A549 (cell line): ENCODE data around the gene NPR3. TPM values are rescaled to one million over a fixed set of nuclear protein-coding genes. Genes with fewer than 3 reads are reported as not detected.

Experiments
- ATAC-seq, 2 experiments: fragments of 200-7000 bp in 1 of 2; fragments of >200 bp in 1 of 2; cut with Nextera tagmentation in 1 of 2; cut with Tn5 transposase in 1 of 2; 3 replicates each; pipeline versions ENCODE4 v1.8.0 to v1.9.1; 2018 to 2020; ENCODE audit warnings: mild to moderate bottlenecking in 1 of 2, moderate library complexity in 1 of 2
- CTCF ChIA-PET: fragments of 300-600 bp; sonication (Branson Sonifier 250); formaldehyde crosslinking; extraction: SDS; loops from one replicate; lab custom pipeline; 2021; ENCODE audit warnings: antibody characterized with exemption, inconsistent platforms; lab: Yijun Ruan, JAX
- POLR2A ChIA-PET: fragments of 350-600 bp; formaldehyde crosslinking; extraction: SDS; loops from one replicate; lab custom pipeline; 2021; ENCODE audit warnings: antibody characterized with exemption, inconsistent platforms; lab: Yijun Ruan, JAX
- DNase-seq, 2 experiments: peaks; one replicate each; pipeline versions ENCODE4 v3.0.0 to v3.0.0-alpha.2; 2011 to 2016; ENCODE audit warnings: low read depth in 1 of 2, low spot score in 1 of 2
- FAIRE-seq: peaks from 2 replicates; lab custom pipeline; 2011; peaks lifted over from hg19 to GRCh38; lab: Jason Lieb, UNC
- H3K27ac ChIP-seq, 2 experiments: fragments of >200 bp; sonication (Bioruptor Twin); formaldehyde crosslinking; 3 replicates each; pipeline ENCODE4 v1.5.1; 2016 to 2017
- H3K4me1 ChIP-seq: fragments of >200 bp; sonication (Bioruptor Twin); formaldehyde crosslinking; 3 replicates; pipeline ENCODE4 v1.6.1; 2016
- H3K4me2 ChIP-seq: fragments of >200 bp; sonication (Bioruptor Twin); formaldehyde crosslinking; 3 replicates; pipeline ENCODE4 v1.6.1; 2016
- H3K4me3 ChIP-seq: fragments of >200 bp; sonication (Bioruptor Twin); formaldehyde crosslinking; 3 replicates; pipeline ENCODE4 v1.5.1; 2016
- H3K9me3 ChIP-seq: fragments of >200 bp; sonication (Bioruptor Twin); formaldehyde crosslinking; 3 replicates; pipeline ENCODE4 v1.6.1; 2016
- BHLHE40 ChIP-seq: IDR thresholded peaks from 2 replicates; pipeline ENCODE4 v1.6.1; 2012; ENCODE audit warnings: low read depth, low read length, inconsistent platforms
- CBX2 ChIP-seq: fragments of 200-600 bp; sonication (generic); IDR thresholded peaks from 2 replicates; pipeline ENCODE4 v1.6.1; 2016; ENCODE audit warnings: low read depth, mild to moderate bottlenecking, borderline replicate concordance
- CBX8 ChIP-seq: fragments of 200-600 bp; sonication (generic); IDR thresholded peaks from 2 replicates; pipeline ENCODE4 v1.6.1; 2016
- CHD2 ChIP-seq: fragments of 150-350 bp; IDR thresholded peaks from 2 replicates; pipeline ENCODE4 v1.6.1; 2014; ENCODE audit warnings: low read length; ENCODE audit not compliant: partially characterized antibody
- EHMT2 ChIP-seq: fragments of 200-600 bp; sonication (generic); IDR thresholded peaks from 2 replicates; pipeline ENCODE4 v1.6.1; 2016; ENCODE audit warnings: antibody characterized with exemption, low read depth, mild to moderate bottlenecking, moderate library complexity
- ESRRA ChIP-seq: fragments of 150-350 bp; IDR thresholded peaks from 2 replicates; pipeline ENCODE4 v1.6.1; 2014; ENCODE audit warnings: mild to moderate bottlenecking, low read length, borderline replicate concordance
- FOSB ChIP-seq: fragments of 250-450 bp; sonication (Bioruptor Pico); IDR thresholded peaks from 2 replicates; pipeline ENCODE4 v1.5.0; 2020; ENCODE audit warnings: mild to moderate bottlenecking, moderate library complexity
- FOSL2 ChIP-seq, 2 experiments: fragments of 450-650 bp in 1 of 2; fragments of >200 bp in 1 of 2; sonication (Bioruptor Twin) in 1 of 2; formaldehyde crosslinking; IDR thresholded peaks; 2 replicates each; pipeline versions ENCODE4 v1.5.0 to v1.6.1; 2016 to 2020; ENCODE audit warnings: mild to moderate bottlenecking in 1 of 2, moderate library complexity in 1 of 2
- HES2 ChIP-seq: fragments of >200 bp; sonication (Bioruptor Twin); formaldehyde crosslinking; IDR thresholded peaks from 2 replicates; pipeline ENCODE4 v1.6.1; 2016
- HEYL ChIP-seq: fragments of 250-450 bp; sonication (Bioruptor Pico); IDR thresholded peaks from 2 replicates; pipeline ENCODE4 v1.8.0; 2021; ENCODE audit warnings: mild to moderate bottlenecking, moderate library complexity
- HOXA7 ChIP-seq: fragments of 250-450 bp; sonication (Bioruptor Pico); IDR thresholded peaks from 2 replicates; pipeline ENCODE4 v1.5.0; 2020; ENCODE audit warnings: mild to moderate bottlenecking, moderate library complexity
- HOXB13 ChIP-seq: fragments of 250-450 bp; sonication (Bioruptor Pico); IDR thresholded peaks from 2 replicates; pipeline ENCODE4 v1.5.0; 2020; ENCODE audit warnings: low read depth, mild to moderate bottlenecking, moderate library complexity
- JUNB ChIP-seq: fragments of >200 bp; sonication (Bioruptor Twin); formaldehyde crosslinking; IDR thresholded peaks from 2 replicates; pipeline ENCODE4 v1.6.1; 2016
- POLR2A ChIP-seq: IDR thresholded peaks from 2 replicates; pipeline ENCODE4 v1.6.1; 2012; ENCODE audit warnings: mild to moderate bottlenecking, low read length
- POLR2AphosphoS2 ChIP-seq: conservative IDR thresholded peaks from 2 replicates; pipeline ENCODE4 v1.6.1; 2012; ENCODE audit warnings: low read length, improper control_type of control experiment, inconsistent platforms
- RAD21 ChIP-seq, 2 experiments: fragments of >200 bp in 1 of 2; sonication (Bioruptor Twin) in 1 of 2; formaldehyde crosslinking in 1 of 2; IDR thresholded peaks in 1 of 2; conservative IDR thresholded peaks in 1 of 2; 2 replicates in 1 of 2; 3 replicates in 1 of 2; pipeline ENCODE4 v1.6.1; 2012 to 2018; ENCODE audit warnings: inconsistent platforms in 1 of 2
- RFX5 ChIP-seq: fragments of 450-650 bp; IDR thresholded peaks from 2 replicates; pipeline ENCODE4 v1.7.1; 2014; ENCODE audit warnings: antibody characterized with exemption, mild to moderate bottlenecking, moderate library complexity
- SREBF2 ChIP-seq: fragments of 450-650 bp; IDR thresholded peaks from 2 replicates; pipeline ENCODE4 v1.6.1; 2014; ENCODE audit warnings: mild to moderate bottlenecking, moderate library complexity
- TFCP2L1 ChIP-seq: fragments of 250-450 bp; sonication (Bioruptor Pico); IDR thresholded peaks from 2 replicates; pipeline ENCODE4 v1.5.0; 2021; ENCODE audit warnings: mild to moderate bottlenecking
- ZC3H11A ChIP-seq: fragments of 450-650 bp; IDR thresholded peaks from 2 replicates; pipeline ENCODE4 v1.6.1; 2014; ENCODE audit warnings: antibody characterized with exemption, mild to moderate bottlenecking
- ZNF302 ChIP-seq: fragments of 250-450 bp; sonication (Bioruptor Pico); IDR thresholded peaks from 2 replicates; pipeline ENCODE4 v1.9.0; 2021; ENCODE audit warnings: inconsistent platforms, mild to moderate bottlenecking, moderate library complexity
- WGBS: methylation state at CpG from one replicate; pipeline ENCODE4 v1.1.6; 2017; ENCODE audit errors: missing lambda C conversion rate; 5-methylcytosine and 5-hydroxymethylcytosine counted together
- polyA plus RNA-seq, 4 experiments: library from polyadenylated mRNA; depleted of rRNA in 3 of 4; stranded (reverse); fragments of >200 nt; fragmentation: RNase III in 1 of 4; extraction: RNeasy Plus Mini Kit Qiagen cat#74134 plus additional on column Dnase treatment in 1 of 4; gene quantifications; 2 replicates in 3 of 4; 3 replicates in 1 of 4; pipeline ENCODE4 v1.2.3, GENCODE V29; 2011 to 2017
- TF ChIP-seq, protein P1 (sequence below): IDR thresholded peaks from 2 replicates; pipeline ENCODE4 v1.6.1; 2012
- TF ChIP-seq, protein P2 (sequence below): fragments of 200-600 bp; sonication (generic); IDR thresholded peaks from 2 replicates; pipeline ENCODE4 v1.6.1; 2016; ENCODE audit warnings: antibody characterized with exemption, mild to moderate bottlenecking, moderate library complexity
- TF ChIP-seq, protein P3 (sequence below): fragments of 250-450 bp; sonication (Bioruptor Pico); IDR thresholded peaks from 2 replicates; pipeline ENCODE4 v1.5.0; 2020; ENCODE audit warnings: low read depth, mild to moderate bottlenecking, moderate library complexity

NPR3 gene
- polyA plus RNA-seq, 2 of the 4 experiments (the other 2 are of a cell fraction), result 16.4 to 18.6 TPM

DNA sequence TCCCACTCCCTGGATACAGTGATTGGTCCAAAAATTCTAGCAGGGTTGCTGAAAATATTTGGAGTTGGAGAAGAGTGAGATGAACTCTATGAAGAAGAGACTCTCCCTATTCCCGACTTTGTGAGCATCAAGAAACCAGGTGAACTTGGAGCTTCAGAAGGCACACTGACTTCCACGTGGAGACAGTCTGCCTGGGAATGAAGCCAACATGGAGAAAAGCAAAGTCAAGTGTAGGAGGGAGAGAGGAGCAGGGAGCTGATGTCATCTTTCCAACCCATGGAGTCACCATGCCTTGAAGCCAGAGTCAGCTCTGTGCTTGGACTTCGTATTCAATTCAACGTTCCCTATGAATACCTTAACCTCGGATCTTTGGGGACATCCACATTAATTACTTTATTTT, 125.1 kb downstream of the NPR3 start:
- POLR2A ChIA-PET, result no interaction called here

GRCh38 chr5:32837211-32837610, 126.1 kb downstream of the NPR3 start:
- H3K4me1 ChIP-seq, result 0 out of 3 replicates have a peak, but pooled peaks cover under 1% of the 10 kb centered on the region
- peak in 1 of 2 experiments; percentile 16 for DNase-seq
- no peak for TF ChIP-seq ZNF302 (CRISPR knock-in tag)
- no peak for TF ChIP-seq TFCP2L1 (CRISPR knock-in tag)
- TF ChIP-seq CBX2, result no peak
- no peak for TF ChIP-seq SREBF2
- TF ChIP-seq RFX5, result no peak
- TF ChIP-seq, protein P1, sequence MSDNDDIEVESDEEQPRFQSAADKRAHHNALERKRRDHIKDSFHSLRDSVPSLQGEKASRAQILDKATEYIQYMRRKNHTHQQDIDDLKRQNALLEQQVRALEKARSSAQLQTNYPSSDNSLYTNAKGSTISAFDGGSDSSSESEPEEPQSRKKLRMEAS, result no peak
- no peak for TF ChIP-seq FOSL2 (IDR thresholded peaks at IDR 0.05)
- TF ChIP-seq FOSL2 (CRISPR knock-in tag; IDR thresholded peaks at IDR 0.05), result no peak
- no peak for TF ChIP-seq JUNB
- TF ChIP-seq, all 56 proteins: peak for 0
- Histone ChIP-seq H3K4me2 (no peak overlapping the region), H3K9me3 (no peaks in the 10 kb centered on the region), H3K4me3 (no peak overlapping the region), H3K27ac (no peak overlapping the region)
- ATAC-seq, result no peak
- POLR2A ChIA-PET, result no interaction called here
- no peak for FAIRE-seq
- WGBS, result 53% methylated on average over 4 of the region's 4 CpGs
- CTCF ChIA-PET, result interaction anchor here (1.0 to 3.8 kb wide), 3 partner anchors 9 to 15 kb away, joined by 3 to 16 read pairs (median 3); no protein-coding TSS in a partner anchor

More for the DNA sequence above, 125.1 kb downstream of the NPR3 start:
- ATAC-seq (no peak), FAIRE-seq (no peak), DNase-seq (peak in 1 of 2 experiments; percentile 12)
- Histone ChIP-seq H3K9me3 (no peaks in the 10 kb centered on the region), H3K4me3 (no peak overlapping the region), H3K4me1 (peaks cover 10% of the 10 kb centered on the region; the same call in 2 of the 3 replicates), H3K27ac (no peak overlapping the region), H3K4me2 (no peak overlapping the region)
- CTCF ChIA-PET, result no interaction called here
- WGBS, result 55% methylated on average over 5 of the region's 5 CpGs
- TF ChIP-seq BHLHE40, result no peak
- TF ChIP-seq EHMT2, result no peak
- no peak for TF ChIP-seq TFCP2L1 (CRISPR knock-in tag)
- TF ChIP-seq, protein P2, sequence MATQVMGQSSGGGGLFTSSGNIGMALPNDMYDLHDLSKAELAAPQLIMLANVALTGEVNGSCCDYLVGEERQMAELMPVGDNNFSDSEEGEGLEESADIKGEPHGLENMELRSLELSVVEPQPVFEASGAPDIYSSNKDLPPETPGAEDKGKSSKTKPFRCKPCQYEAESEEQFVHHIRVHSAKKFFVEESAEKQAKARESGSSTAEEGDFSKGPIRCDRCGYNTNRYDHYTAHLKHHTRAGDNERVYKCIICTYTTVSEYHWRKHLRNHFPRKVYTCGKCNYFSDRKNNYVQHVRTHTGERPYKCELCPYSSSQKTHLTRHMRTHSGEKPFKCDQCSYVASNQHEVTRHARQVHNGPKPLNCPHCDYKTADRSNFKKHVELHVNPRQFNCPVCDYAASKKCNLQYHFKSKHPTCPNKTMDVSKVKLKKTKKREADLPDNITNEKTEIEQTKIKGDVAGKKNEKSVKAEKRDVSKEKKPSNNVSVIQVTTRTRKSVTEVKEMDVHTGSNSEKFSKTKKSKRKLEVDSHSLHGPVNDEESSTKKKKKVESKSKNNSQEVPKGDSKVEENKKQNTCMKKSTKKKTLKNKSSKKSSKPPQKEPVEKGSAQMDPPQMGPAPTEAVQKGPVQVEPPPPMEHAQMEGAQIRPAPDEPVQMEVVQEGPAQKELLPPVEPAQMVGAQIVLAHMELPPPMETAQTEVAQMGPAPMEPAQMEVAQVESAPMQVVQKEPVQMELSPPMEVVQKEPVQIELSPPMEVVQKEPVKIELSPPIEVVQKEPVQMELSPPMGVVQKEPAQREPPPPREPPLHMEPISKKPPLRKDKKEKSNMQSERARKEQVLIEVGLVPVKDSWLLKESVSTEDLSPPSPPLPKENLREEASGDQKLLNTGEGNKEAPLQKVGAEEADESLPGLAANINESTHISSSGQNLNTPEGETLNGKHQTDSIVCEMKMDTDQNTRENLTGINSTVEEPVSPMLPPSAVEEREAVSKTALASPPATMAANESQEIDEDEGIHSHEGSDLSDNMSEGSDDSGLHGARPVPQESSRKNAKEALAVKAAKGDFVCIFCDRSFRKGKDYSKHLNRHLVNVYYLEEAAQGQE, result no peak
- TF ChIP-seq POLR2A, result no peak
- no peak for TF ChIP-seq HOXA7 (CRISPR knock-in tag)
- no peak for TF ChIP-seq FOSB (CRISPR knock-in tag)
- TF ChIP-seq CHD2, result no peak
- no peak for TF ChIP-seq POLR2AphosphoS2
- TF ChIP-seq ESRRA, result no peak
- TF ChIP-seq ZNF302 (CRISPR knock-in tag), result no peak
- no peak for TF ChIP-seq CBX2

- Histone ChIP-seq H3K4me2 (no peak overlapping the region), H3K4me1 (no peaks in the 10 kb centered on the region), H3K27ac (no peak overlapping the region), H3K4me3 (no peak overlapping the region), H3K9me3 (no peaks in the 10 kb centered on the region)
- ATAC-seq (no peak), DNase-seq (no peak), FAIRE-seq (no peak)
- WGBS, result 93% methylated on average over 2 of the region's 2 CpGs
- TF ChIP-seq HOXB13 (CRISPR knock-in tag), result no peak
- no peak for TF ChIP-seq JUNB
- TF ChIP-seq, protein P3, sequence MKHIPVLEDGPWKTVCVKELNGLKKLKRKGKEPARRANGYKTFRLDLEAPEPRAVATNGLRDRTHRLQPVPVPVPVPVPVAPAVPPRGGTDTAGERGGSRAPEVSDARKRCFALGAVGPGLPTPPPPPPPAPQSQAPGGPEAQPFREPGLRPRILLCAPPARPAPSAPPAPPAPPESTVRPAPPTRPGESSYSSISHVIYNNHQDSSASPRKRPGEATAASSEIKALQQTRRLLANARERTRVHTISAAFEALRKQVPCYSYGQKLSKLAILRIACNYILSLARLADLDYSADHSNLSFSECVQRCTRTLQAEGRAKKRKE (CRISPR knock-in tag), result no peak
- TF ChIP-seq HES2, result no peak
- TF ChIP-seq ZC3H11A, result no peak
- no peak for TF ChIP-seq ZNF302 (CRISPR knock-in tag)
- TF ChIP-seq CBX2, result no peak
- TF ChIP-seq CBX8, result no peak
- TF ChIP-seq RFX5, result no peak
- no peak for TF ChIP-seq HEYL
- TF ChIP-seq RAD21 (conservative IDR thresholded peaks at IDR 0.05 in 1 of 2, IDR thresholded peaks at IDR 0.05 in 1 of 2), result no peak
- ChIA-PET CTCF (interaction anchor here (1.1 to 3.8 kb wide), 2 partner anchors 13 to 106 kb away, joined by 3 to 16 read pairs; no protein-coding TSS in a partner anchor), POLR2A (no interaction called here)
Observed at GRCh38 chr5:32839106-32839505, 128.0 kb downstream of the NPR3 start.
